NCI-H146 (cell line): ENCODE results near the gene CHRFAM7A.
"Not testable (repeated sequence)": the region's sequence is repeated elsewhere in the genome, so short reads cannot be mapped to it uniquely, and the experiment has no call there.

ENCODE experiments used
- DNase-seq: peaks from one replicate; lab custom pipeline; 2025; lab: John Stamatoyannopoulos, UW

The CHRFAM7A gene

DNA sequence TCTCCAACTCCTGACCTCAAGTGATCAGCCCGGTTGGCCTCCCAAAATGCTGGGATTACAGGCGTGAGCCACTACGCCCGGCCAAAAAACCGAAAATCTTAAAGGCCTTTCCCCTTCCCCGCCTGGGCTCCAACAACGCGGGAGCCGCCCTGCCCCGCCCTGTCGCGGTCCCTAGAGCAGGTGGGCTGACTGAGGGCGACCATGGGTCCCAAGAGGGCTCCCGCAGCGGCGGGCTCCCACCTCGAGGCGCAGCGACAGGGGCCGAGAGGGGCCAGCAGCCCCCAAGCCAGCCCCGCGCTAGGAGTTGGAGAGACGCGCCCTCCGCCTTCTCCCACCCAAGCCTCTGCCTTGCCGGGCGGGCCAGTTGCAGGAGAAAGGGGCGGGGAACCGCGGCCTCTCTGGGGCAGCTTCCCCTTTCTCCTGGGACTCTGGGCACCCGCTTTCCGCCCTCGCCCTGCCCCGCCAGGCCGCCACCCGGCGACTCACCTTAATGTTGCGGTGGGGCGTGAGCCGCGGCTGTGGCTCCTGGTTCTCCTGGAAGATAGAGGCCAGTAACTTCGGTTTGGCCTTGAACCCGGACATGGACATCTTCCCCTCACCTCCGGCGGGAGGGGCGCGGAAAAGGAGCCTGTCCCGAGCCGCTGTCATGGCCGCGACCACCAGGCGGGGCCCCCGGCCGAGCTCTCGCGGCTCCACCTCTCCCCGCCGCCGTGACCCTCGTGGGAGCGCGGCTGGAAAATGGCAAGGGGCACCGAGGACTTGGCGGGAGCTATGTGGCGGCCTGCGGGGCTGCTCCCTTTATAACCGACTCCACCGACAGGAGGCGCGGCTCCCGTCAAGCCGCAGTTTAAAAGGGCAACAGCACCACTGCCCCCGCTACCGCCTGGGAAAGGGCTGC, at the start of gene CHRFAM7A:
Gene CHRFAM7A (minus strand): TSS at position 775 of the 898 bp plus-strand sequence. CDS start 10,189 bp downstream, outside the sequence.
- not testable (repeated sequence) for DNase-seq

DNA sequence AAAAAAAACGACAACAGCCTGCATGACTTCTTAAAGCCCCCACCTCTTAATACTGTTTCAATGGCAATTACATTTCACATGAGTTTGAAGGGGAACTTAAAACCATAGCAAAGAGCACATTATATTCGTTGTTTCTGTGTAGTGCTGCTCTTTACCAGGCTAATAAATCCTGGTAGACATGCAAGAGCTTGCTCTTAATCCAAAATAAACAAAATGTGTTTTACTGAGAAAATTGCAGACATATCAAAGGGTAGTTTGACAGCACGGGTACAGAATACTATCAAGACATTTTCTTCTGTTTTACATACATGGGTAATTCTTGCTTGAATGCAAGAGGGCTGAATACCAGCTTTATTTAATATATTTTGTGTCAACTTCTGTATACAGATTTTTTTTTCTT, 45.0 kb upstream of the CHRFAM7A start:
- not testable (repeated sequence) for DNase-seq

- not testable (repeated sequence) for DNase-seq
These were observed 42.5 kb upstream of the CHRFAM7A start for GRCh38 chr15:30435878-30436277.

DNA sequence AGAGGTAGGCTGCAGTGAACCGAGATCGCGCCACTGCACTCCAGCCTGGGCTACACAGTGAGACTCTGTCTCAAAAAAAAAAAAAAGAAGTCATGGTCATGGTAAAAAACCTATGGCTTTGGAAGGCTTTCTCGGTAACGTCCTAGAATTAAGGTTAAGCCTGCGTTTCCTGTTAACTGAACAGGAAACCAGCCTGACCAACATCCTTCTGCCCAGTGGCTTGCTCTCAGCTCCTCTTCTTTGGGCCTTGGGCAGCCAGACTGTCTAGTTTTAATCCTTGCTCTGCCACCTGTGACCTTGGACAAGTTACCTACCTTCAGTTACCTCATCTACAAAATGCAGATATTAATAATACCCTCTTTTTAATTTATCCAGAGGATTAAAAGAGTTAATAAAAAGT, 27.4 kb upstream of the CHRFAM7A start:
- not testable (repeated sequence) for DNase-seq

GRCh38 chr15:30414160-30414559, 20.8 kb upstream of the CHRFAM7A start, which contains the start of gene GOLGA8R:
Gene GOLGA8R, minus strand, starts transcription at chr15:30414260. Its CDS starts 98 bp downstream, at chr15:30414162.
- not testable (repeated sequence) for DNase-seq

- DNase-seq, result not testable (repeated sequence)
These were observed 14.3 kb upstream of the CHRFAM7A start for GRCh38 chr15:30407636-30408035.

- DNase-seq, result not testable (repeated sequence)
These were observed 5.6 kb upstream of the CHRFAM7A start for GRCh38 chr15:30398988-30399387.

- not testable (repeated sequence) for DNase-seq
These were observed 288 bp upstream of the CHRFAM7A start for GRCh38 chr15:30393664-30393991.

GRCh38 chr15:30386318-30386887, 6.9 kb downstream of the CHRFAM7A start:
- DNase-seq, result not testable (repeated sequence)

GRCh38 chr15:30377082-30377413, 16.3 kb downstream of the CHRFAM7A start:
- not testable (repeated sequence) for DNase-seq

DNA sequence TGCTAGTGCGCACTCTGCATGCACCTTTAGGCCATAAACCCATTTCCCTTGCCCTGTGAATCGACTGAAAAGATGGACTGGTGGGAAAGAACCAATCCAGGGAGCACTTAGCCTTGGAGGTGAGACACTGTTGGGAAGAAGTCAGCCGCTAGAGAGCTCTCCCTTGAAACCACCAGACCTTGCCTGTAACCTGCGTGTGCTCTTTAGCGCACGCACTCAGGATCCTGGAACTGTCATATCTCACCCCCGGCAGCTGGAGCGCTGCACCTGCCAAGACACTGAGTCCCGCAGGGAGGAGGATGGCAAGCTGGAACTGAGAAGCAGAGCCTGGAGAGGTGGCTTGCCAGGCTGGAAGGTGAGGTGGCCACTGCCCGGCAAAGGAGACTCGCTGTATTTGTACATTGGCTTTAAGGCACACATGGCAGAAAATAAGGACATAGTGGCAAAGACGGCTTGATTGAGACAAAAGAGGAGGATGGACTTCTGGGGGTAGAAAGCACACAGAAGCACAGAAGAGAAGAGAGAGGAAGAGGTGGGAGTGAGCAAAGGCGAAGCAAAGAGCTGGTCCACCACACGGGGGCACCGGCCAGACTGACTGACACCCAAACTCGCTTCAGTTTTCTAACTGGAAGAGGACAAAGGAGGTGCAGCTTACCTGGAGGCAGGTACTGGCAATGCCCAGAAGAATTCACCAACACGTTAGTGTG, 16.8 kb downstream of the CHRFAM7A start:
- DNase-seq, result not testable (repeated sequence)

- not testable (repeated sequence) for DNase-seq
These were observed 17.5 kb downstream of the CHRFAM7A start for GRCh38 chr15:30375872-30376271.

- not testable (repeated sequence) for DNase-seq
These were observed 18.5 kb downstream of the CHRFAM7A start for GRCh38 chr15:30374862-30375261.

DNA sequence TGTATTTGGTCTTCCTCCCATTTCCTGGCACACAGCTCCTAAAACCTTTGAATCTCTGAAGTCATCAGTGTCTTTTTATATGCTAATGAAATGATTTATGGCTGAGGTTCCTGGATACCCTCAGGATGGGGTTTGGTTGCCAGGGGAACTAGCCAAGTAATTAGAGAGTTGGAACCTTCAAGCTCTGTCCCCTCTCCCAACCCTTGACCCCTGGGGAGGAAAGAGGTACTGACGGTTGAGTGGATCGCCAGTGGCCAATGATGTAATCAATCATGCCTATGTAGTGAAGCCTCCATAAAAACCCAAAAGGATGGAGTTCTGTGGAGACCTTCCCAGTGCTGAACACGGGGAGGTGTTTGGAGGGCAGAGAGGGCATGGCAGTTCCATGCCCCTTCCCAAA, 25.1 kb downstream of the CHRFAM7A start:
- DNase-seq, result not testable (repeated sequence)

GRCh38 chr15:30367246-30367645, 26.1 kb downstream of the CHRFAM7A start:
- not testable (repeated sequence) for DNase-seq

GRCh38 chr15:30361404-30361803, 31.9 kb downstream of the CHRFAM7A start:
- not testable (repeated sequence) for DNase-seq

DNA sequence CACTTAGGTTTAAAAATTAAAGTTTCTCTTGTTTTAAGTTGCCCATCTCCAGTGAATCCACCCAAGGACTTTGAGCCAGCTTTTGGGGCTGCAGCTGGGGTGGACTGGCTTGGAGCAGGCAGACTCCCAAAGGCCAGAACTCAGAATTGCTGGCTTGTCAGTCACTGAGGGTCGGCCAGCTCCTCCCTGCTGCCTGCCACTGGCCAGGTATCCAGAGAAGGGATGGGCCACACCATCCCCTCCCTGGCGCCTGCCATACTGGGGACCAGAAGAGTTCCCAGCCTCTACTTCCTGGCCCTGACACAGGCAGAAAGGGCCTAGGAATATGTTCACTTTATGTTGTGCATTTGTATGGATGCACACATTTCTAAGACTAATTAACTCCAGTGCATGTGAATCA, 32.4 kb downstream of the CHRFAM7A start:
- not testable (repeated sequence) for DNase-seq

- not testable (repeated sequence) for DNase-seq
These were observed 38.3 kb downstream of the CHRFAM7A start for GRCh38 chr15:30355043-30355442.

- DNase-seq, result not testable (repeated sequence)
These were observed 43.5 kb downstream of the CHRFAM7A start for GRCh38 chr15:30349803-30350202.

DNA sequence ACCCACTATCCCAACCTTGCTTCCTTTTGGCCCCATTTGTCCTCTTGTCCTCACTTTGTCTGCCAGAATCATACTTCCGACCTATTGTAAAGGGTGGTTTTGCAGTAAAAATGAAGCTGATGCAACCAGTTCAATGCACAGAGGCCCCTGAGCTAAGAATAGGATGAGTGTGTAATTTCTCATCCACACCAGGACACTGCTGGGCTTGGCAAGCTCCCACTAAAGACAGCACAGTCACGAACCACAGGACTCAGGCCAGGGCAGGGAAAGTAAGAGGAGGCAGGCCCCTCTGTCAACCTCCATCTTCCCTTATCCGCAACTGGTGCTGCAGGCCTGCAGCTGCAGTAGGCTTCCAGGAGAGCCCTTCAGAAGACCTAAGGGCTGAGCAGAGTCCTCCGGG, 56.8 kb downstream of the CHRFAM7A start:
- DNase-seq, result not testable (repeated sequence)

DNA sequence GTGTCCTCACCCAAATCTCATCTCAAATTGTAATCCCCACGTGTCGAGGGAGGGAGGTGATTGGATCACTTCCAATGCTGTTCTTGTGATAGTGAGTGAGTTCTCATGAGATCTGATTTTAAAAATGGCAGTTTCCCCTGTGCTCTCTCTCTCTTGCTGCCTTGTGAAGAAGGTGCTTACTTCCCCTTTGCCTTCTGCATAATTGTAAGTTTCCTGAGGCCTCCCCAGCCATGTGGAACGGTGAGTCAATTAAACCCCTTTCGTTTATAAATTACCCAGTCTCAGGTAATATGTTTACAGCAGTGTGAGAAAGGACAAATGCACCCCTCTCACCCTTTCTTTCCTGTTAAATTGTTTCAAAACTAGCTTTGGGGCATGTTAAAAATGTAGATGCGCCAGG, 59.2 kb downstream of the CHRFAM7A start:
- not testable (repeated sequence) for DNase-seq

GRCh38 chr15:30326145-30326544, 67.2 kb downstream of the CHRFAM7A start:
- not testable (repeated sequence) for DNase-seq
